Esophagus muscularis mucosa (tissue), 4 donors: ENCODE results near the gene C14orf180. TPM values are rescaled to one million over a fixed set of nuclear protein-coding genes. Genes with fewer than 3 reads are reported as not detected.

Experiments
- DNase-seq: peaks from one replicate; pipeline ENCODE4 v3.0.0-alpha.2; 2017; ENCODE audit errors: extremely low spot score
- H3K27ac ChIP-seq, 4 donors: fragments of 200-600 bp; sonication (generic); replicated peaks in 1 of 4; 1 replicate in 3 of 4; 2 replicates in 1 of 4; pipeline ENCODE4 v1.5.1; 2016 to 2019; ENCODE audit warnings: mild to moderate bottlenecking in 1 of 4
- H3K27me3 ChIP-seq, 4 donors: fragments of 200-600 bp; sonication (generic); one replicate each; pipeline versions ENCODE4 v1.5.1 to v1.6.0; 2016 to 2019
- H3K36me3 ChIP-seq, 4 donors: fragments of 200-600 bp; sonication (generic); one replicate each; pipeline ENCODE4 v1.5.1; 2016 to 2019
- H3K4me1 ChIP-seq, 4 donors: fragments of 200-600 bp; sonication (generic); one replicate each; pipeline ENCODE4 v1.5.1; 2016 to 2019
- H3K4me3 ChIP-seq, 4 donors: fragments of 200-600 bp; sonication (generic); 1 replicate in 2 of 4; 2 replicates in 2 of 4; pipeline ENCODE4 v1.5.1; 2016 to 2019; ENCODE audit warnings: mild to moderate bottlenecking in 4 of 4, moderate library complexity in 1 of 4
- H3K9me3 ChIP-seq, 4 donors: fragments of 200-600 bp; sonication (generic); 1 replicate in 3 of 4; 2 replicates in 1 of 4; pipeline ENCODE4 v1.5.1; 2016 to 2019
- EP300 ChIP-seq: sonication (generic); formaldehyde crosslinking; IDR thresholded peaks from one replicate; pipeline ENCODE4 v1.6.1; 2017; ENCODE audit warnings: antibody characterized with exemption
- POLR2A ChIP-seq: fragments of 450-650 bp; IDR thresholded peaks from one replicate; pipeline ENCODE4 v1.6.1; 2017; ENCODE audit warnings: antibody characterized with exemption, moderate library complexity, mild to moderate bottlenecking, low read depth
- POLR2AphosphoS5 ChIP-seq, 2 donors: sonication (generic); formaldehyde crosslinking; IDR thresholded peaks; one replicate each; pipeline ENCODE4 v1.6.1; 2017; ENCODE audit warnings: antibody characterized with exemption in 2 of 2
- WGBS: methylation state at CpG from one replicate; pipeline ENCODE4 v1.1.5; 2018; 5-methylcytosine and 5-hydroxymethylcytosine counted together
- intact Hi-C: fragments of 100-400 bp; cut with DNase I; formaldehyde crosslinking; loops from one replicate; pipeline ENCODE4 v1.15.1; 2023
- total RNA-seq, 4 donors: library from RNA; depleted of rRNA; stranded (reverse); fragments of >200 nt; gene quantifications; one replicate each; pipeline versions ENCODE4 v1.1.0 to v1.2.1, GENCODE V29; 2016
- TF ChIP-seq, protein P1 (sequence below), 3 experiments: fragments of 200-600 bp in 2 of 3; fragments of 450-650 bp in 1 of 3; sonication (generic) in 2 of 3; IDR thresholded peaks; one replicate each; pipeline ENCODE4 v1.5.1; 2017 to 2019; ENCODE audit warnings: antibody characterized with exemption in 3 of 3, mild to moderate bottlenecking in 2 of 3, moderate library complexity in 1 of 3

The C14orf180 gene
- total RNA-seq, 4 donors from 2014 or later, result 0.42 TPM; not detected in 3

DNA sequence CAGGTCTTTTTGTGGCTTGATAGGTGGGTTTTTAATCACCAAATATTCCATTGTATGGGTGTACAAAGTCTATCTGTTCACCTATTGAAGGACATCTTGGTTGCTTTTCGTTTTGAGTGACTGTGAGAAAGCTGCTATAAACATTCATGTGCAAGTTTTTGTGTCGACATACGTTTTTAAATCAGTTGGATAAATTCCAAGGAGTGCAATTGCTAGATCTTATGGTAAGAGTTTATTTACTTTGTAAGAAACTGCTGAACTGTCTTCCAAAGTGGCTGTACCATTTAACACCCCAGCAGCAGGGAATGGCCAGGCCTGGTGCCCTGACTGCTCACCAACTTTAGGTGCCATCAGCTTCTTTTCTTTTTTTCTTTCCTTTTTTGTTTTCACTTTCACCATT, 45.5 kb upstream of the C14orf180 start:
- 46% methylated on average over 3 of the region's 3 CpGs for WGBS
- intact Hi-C loops, result no loop called here
- no peak overlapping the region for H3K27ac ChIP-seq

DNA sequence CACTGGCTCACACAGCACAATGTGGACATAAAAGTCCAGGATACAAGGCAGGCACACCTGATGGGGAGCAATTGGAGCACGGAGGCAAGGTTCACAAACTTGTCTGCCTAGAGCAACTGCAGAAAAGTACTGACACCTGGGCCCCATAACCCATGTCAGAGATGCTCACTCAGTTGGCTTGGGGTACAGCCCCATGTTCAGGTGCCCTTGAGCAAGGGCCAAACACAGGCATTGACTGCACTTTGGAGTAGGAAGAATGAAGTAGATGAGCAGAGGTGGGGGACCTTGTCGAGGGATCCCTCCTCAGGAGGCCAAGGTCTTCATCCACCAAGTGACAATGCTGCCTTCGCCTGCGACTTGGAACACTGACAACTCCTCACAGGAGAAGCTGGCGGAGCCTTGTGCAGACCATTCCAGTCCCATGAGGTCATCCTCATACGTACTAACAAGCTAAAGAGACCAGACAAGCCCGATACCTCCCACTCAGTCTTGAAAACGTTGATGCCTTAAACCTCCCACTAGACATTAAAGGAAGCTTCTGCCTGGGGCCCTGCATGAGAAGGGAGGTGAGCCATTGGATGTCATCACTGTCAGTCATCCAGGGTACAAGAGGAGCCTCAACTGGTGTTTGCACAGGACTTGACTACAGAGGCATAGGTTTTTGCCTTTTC, 42.5 kb upstream of the C14orf180 start:
- H3K9me3 ChIP-seq, result peaks cover 0 to 10% (median 0%) of the 10 kb centered on the region in 4 donors
- 26% methylated on average over 7 of the region's 8 CpGs for WGBS
- DNase-seq, result no peak
- TF ChIP-seq EP300, result no peak
- no peak for TF ChIP-seq POLR2A
- no peak for TF ChIP-seq POLR2AphosphoS5 (IDR thresholded peaks at IDR 0.05)
- TF ChIP-seq, protein P1, sequence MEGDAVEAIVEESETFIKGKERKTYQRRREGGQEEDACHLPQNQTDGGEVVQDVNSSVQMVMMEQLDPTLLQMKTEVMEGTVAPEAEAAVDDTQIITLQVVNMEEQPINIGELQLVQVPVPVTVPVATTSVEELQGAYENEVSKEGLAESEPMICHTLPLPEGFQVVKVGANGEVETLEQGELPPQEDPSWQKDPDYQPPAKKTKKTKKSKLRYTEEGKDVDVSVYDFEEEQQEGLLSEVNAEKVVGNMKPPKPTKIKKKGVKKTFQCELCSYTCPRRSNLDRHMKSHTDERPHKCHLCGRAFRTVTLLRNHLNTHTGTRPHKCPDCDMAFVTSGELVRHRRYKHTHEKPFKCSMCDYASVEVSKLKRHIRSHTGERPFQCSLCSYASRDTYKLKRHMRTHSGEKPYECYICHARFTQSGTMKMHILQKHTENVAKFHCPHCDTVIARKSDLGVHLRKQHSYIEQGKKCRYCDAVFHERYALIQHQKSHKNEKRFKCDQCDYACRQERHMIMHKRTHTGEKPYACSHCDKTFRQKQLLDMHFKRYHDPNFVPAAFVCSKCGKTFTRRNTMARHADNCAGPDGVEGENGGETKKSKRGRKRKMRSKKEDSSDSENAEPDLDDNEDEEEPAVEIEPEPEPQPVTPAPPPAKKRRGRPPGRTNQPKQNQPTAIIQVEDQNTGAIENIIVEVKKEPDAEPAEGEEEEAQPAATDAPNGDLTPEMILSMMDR (IDR thresholded peaks at IDR 0.05), result no peak
- no peak overlapping the region for H3K4me3 ChIP-seq
- no peaks in the 10 kb centered on the region for H3K36me3 ChIP-seq
- H3K4me1 ChIP-seq, result no peaks in the 10 kb centered on the region
- intact Hi-C loops, result no loop called here
- peaks cover 0 to 18% (median 0%) of the 10 kb centered on the region in 4 donors for H3K27me3 ChIP-seq
- no peak overlapping the region for H3K27ac ChIP-seq

More for the DNA sequence above, 45.5 kb upstream of the C14orf180 start:
- TF ChIP-seq POLR2A, result no peak
- no peak for TF ChIP-seq POLR2AphosphoS5 (IDR thresholded peaks at IDR 0.05)
- TF ChIP-seq, protein P1 (IDR thresholded peaks at IDR 0.05), result no peak
- no peak for TF ChIP-seq EP300
- Histone ChIP-seq H3K27me3 (peaks cover 0 to 25% (median 0%) of the 10 kb centered on the region in 4 donors), H3K4me3 (no peak overlapping the region), H3K36me3 (no peaks in the 10 kb centered on the region), H3K4me1 (no peaks in the 10 kb centered on the region), H3K9me3 (peaks cover 0 to 12% (median 0%) of the 10 kb centered on the region in 4 donors)
- DNase-seq, result no peak

DNA sequence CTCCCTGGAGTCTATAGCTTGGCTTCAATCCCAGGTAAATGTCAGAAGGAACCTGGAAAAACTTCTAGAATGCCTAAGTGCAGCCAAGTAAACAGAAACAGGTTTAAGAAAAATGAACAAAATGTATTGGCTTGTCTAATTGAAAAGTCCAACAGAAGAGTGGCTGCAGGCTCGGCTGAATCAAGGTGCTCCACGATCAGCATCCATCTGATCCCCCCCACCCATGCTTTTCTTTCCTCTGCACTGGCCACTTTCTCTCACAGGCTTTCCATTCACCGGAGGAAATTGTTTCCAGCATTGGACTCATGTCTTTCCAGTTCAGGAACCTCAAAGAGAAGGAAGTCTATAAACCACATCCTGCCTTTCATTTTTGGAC, 42.0 kb upstream of the C14orf180 start:
- WGBS, result 56% methylated on average over 3 of the region's 3 CpGs
- Histone ChIP-seq H3K36me3 (no peaks in the 10 kb centered on the region), H3K4me1 (no peaks in the 10 kb centered on the region), H3K27me3 (peaks cover 0 to 21% (median 0%) of the 10 kb centered on the region in 4 donors), H3K9me3 (peaks cover 0 to 10% (median 0%) of the 10 kb centered on the region in 4 donors), H3K27ac (no peak overlapping the region), H3K4me3 (no peak overlapping the region)
- intact Hi-C loops, result no loop called here
- DNase-seq, result no peak
- TF ChIP-seq EP300 (no peak), POLR2A (no peak), POLR2AphosphoS5 (IDR thresholded peaks at IDR 0.05) (no peak)
- TF ChIP-seq, protein P1 (IDR thresholded peaks at IDR 0.05), result no peak

DNA sequence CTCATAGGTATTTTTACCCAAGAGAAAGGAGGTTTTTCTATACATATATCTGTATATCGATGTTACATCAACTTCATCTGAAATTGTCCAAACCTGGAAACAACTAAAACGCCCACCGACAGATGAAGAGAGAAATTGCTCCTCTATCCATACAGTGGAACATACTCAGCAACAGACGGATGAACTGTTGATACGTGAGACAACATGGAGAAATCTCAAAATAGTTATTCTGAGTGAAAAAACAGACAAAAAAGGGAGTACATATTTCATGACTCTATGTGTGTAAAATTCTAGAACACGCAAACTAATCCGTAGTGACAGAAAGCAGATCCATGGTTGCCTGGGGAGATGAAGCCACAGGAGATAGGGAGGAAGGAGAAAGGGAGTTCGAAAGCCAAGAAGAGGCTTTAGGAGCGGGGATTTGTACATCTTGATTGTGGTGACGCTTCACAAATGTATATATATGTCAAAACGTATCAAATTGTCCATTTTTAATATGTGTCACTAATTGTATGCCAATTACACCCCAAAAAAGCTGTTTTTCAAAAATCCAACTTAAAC, 37.6 kb upstream of the C14orf180 start:
- 68% methylated on average over 11 of the region's 11 CpGs for WGBS
- TF ChIP-seq, protein P1 (IDR thresholded peaks at IDR 0.05), result no peak
- no peak for TF ChIP-seq EP300
- no peak for TF ChIP-seq POLR2AphosphoS5 (IDR thresholded peaks at IDR 0.05)
- TF ChIP-seq POLR2A, result no peak
- no peaks in the 10 kb centered on the region for H3K9me3 ChIP-seq
- H3K27ac ChIP-seq, result no peak overlapping the region
- no peak overlapping the region for H3K4me3 ChIP-seq
- DNase-seq, result no peak
- no peaks in the 10 kb centered on the region for H3K36me3 ChIP-seq
- intact Hi-C loops, result no loop called here
- H3K27me3 ChIP-seq, result peaks cover 0 to 59% (median 0%) of the 10 kb centered on the region in 4 donors
- H3K4me1 ChIP-seq, result peaks cover 0 to 8% (median 6%) of the 10 kb centered on the region in 4 donors
